Liver (tissue), 9 donors: Measurements from ENCODE around the gene RHEX. TPM values are rescaled to one million over a fixed set of nuclear protein-coding genes. Genes with fewer than 3 reads are reported as not detected.

ENCODE experiments used
- DNase-seq: peaks from one replicate; pipeline ENCODE4 v3.0.0-alpha.2; 2017; ENCODE audit warnings: low spot score
- H3K27ac ChIP-seq, 2 donors: one replicate each; pipeline ENCODE4 v1.7.0; 2013; ENCODE audit warnings: inconsistent platforms in 2 of 2, low read length in 2 of 2, control low read depth in 1 of 2, low read depth in 1 of 2, mild to moderate bottlenecking in 1 of 2
- H3K27me3 ChIP-seq, 4 donors: one replicate each; pipeline versions ENCODE4 v1.6.1 to v1.7.0; 2013; ENCODE audit warnings: low read length in 3 of 4, inconsistent platforms in 1 of 4, mild to moderate bottlenecking in 1 of 4, moderate library complexity in 1 of 4; ENCODE audit not compliant: control insufficient read depth in 4 of 4, insufficient read depth in 4 of 4
- H3K36me3 ChIP-seq, 4 donors: one replicate each; pipeline versions ENCODE4 v1.6.1 to v1.7.0; 2013; ENCODE audit warnings: low read length in 3 of 4, mild to moderate bottlenecking in 3 of 4, low read depth in 1 of 4, moderate library complexity in 1 of 4; ENCODE audit not compliant: control insufficient read depth in 4 of 4, insufficient read depth in 3 of 4
- H3K4me1 ChIP-seq, 4 donors: one replicate each; pipeline versions ENCODE4 v1.6.1 to v1.7.0; 2013; ENCODE audit warnings: low read length in 3 of 4, mild to moderate bottlenecking in 3 of 4, moderate library complexity in 1 of 4; ENCODE audit not compliant: control insufficient read depth in 4 of 4, insufficient read depth in 4 of 4
- H3K4me3 ChIP-seq, 3 donors: one replicate each; pipeline versions ENCODE4 v1.6.1 to v1.7.0; 2013; ENCODE audit warnings: low read length in 3 of 3, control low read depth in 1 of 3, low read depth in 1 of 3, mild to moderate bottlenecking in 1 of 3
- H3K9ac ChIP-seq, 2 donors: one replicate each; pipeline ENCODE4 v1.7.0; 2013; ENCODE audit warnings: low read length in 2 of 2, mild to moderate bottlenecking in 2 of 2, moderate library complexity in 2 of 2, control low read depth in 1 of 2, low read depth in 1 of 2
- H3K9me3 ChIP-seq, 4 donors: one replicate each; pipeline versions ENCODE4 v1.6.1 to v1.7.0; 2013; ENCODE audit warnings: low read length in 3 of 4; ENCODE audit not compliant: control insufficient read depth in 4 of 4
- ATF3 ChIP-seq: IDR thresholded peaks from 2 replicates; pipeline ENCODE4 v1.6.1; 2016; ENCODE audit warnings: antibody characterized with exemption
- CTCF ChIP-seq: fragments of 150-350 bp; IDR thresholded peaks from 2 replicates; pipeline ENCODE4 v1.5.1; 2017; ENCODE audit warnings: improper control_type of control experiment, low read depth, low read length; ENCODE audit not compliant: missing input control
- EGR1 ChIP-seq, 2 donors: IDR thresholded peaks; 2 replicates each; pipeline ENCODE4 v1.6.1; 2016 to 2018; ENCODE audit warnings: antibody characterized with exemption in 2 of 2, low read depth in 2 of 2
- FOXA1 ChIP-seq: IDR thresholded peaks from 2 replicates; pipeline ENCODE4 v1.6.1; 2016; ENCODE audit warnings: antibody characterized with exemption
- GABPA ChIP-seq, 2 donors: IDR thresholded peaks in 1 of 2; conservative IDR thresholded peaks in 1 of 2; 2 replicates each; pipeline ENCODE4 v1.6.1; 2016; ENCODE audit warnings: antibody characterized with exemption in 2 of 2, mild to moderate bottlenecking in 1 of 2, moderate library complexity in 1 of 2
- HNF4A ChIP-seq, 2 donors: conservative IDR thresholded peaks; 2 replicates each; pipeline ENCODE4 v1.6.1; 2016; ENCODE audit warnings: antibody characterized with exemption in 2 of 2, mild to moderate bottlenecking in 2 of 2
- HNF4G ChIP-seq: IDR thresholded peaks from 2 replicates; pipeline ENCODE4 v1.6.1; 2016; ENCODE audit warnings: antibody characterized with exemption
- MAX ChIP-seq: IDR thresholded peaks from 2 replicates; pipeline ENCODE4 v1.6.1; 2016; ENCODE audit warnings: antibody characterized with exemption
- NR2F2 ChIP-seq: IDR thresholded peaks from 2 replicates; pipeline ENCODE4 v1.6.1; 2016; ENCODE audit warnings: antibody characterized with exemption
- RAD21 ChIP-seq, 2 donors: IDR thresholded peaks; 2 replicates each; pipeline ENCODE4 v1.6.1; 2016; ENCODE audit warnings: antibody characterized with exemption in 2 of 2, mild to moderate bottlenecking in 2 of 2
- REST ChIP-seq: IDR thresholded peaks from 2 replicates; pipeline ENCODE4 v1.6.1; 2016; ENCODE audit warnings: antibody characterized with exemption, mild to moderate bottlenecking
- RXRA ChIP-seq, 2 donors: IDR thresholded peaks; 2 replicates each; pipeline ENCODE4 v1.6.1; 2017 to 2018; ENCODE audit warnings: antibody characterized with exemption in 2 of 2, mild to moderate bottlenecking in 1 of 2
- SP1 ChIP-seq: IDR thresholded peaks from 2 replicates; pipeline ENCODE4 v1.6.1; 2018; ENCODE audit warnings: antibody characterized with exemption, mild to moderate bottlenecking
- TAF1 ChIP-seq: conservative IDR thresholded peaks from 2 replicates; pipeline ENCODE4 v1.6.1; 2016; ENCODE audit warnings: antibody characterized with exemption, mild to moderate bottlenecking
- YY1 ChIP-seq: IDR thresholded peaks from 2 replicates; pipeline ENCODE4 v1.6.1; 2016; ENCODE audit warnings: antibody characterized with exemption, mild to moderate bottlenecking
- ZBTB33 ChIP-seq: IDR thresholded peaks from 2 replicates; pipeline ENCODE4 v1.6.1; 2016; ENCODE audit warnings: antibody characterized with exemption
- WGBS: extraction: QIAGEN DNeasy Blood & Tissue Kit; methylation state at CpG from one replicate; pipeline ENCODE4 v1.1.7; 2013; 5-methylcytosine and 5-hydroxymethylcytosine counted together
- polyA plus RNA-seq, 2 donors: library from polyadenylated mRNA; stranded (reverse) in 1 of 2; unstranded in 1 of 2; fragments of 200-250 nt in 1 of 2; fragments of >200 nt in 1 of 2; fragmentation: Nextera tagmentation in 1 of 2; extraction: Ambion mirVana in 1 of 2; gene quantifications; one replicate each; pipeline versions ENCODE4 v1.2.1 to v1.2.3, GENCODE V29; 2013 to 2015
- total RNA-seq, 2 donors: library from RNA; depleted of rRNA; stranded (reverse); fragments of >200 nt; gene quantifications; one replicate each; pipeline ENCODE4 v1.2.3, GENCODE V29; 2014
- donor health status: healthy.
- donor health status: healthy.
- donor health status: healthy.
- donor health status: healthy.
- donor health status: healthy.

RHEX gene
- total and polyA plus RNA-seq, 4 donors: 0.15 to 2.8 (median 0.47) TPM

GRCh38 chr1:206032380-206033140 is 20.4 kb upstream of the RHEX start:
- H3K9ac ChIP-seq: no peak overlapping the region

GRCh38 chr1:206035027-206035426 is 17.9 kb upstream of the RHEX start:
- Histone ChIP-seq H3K4me1 (peaks cover 0 to 7% (median under 1%) of the 10 kb centered on the region in 4 donors), H3K27ac (no peak overlapping the region), H3K9ac (no peak overlapping the region), H3K4me3 (no peak overlapping the region), H3K27me3 (no peaks in the 10 kb centered on the region), H3K36me3 (no peaks in the 10 kb centered on the region), H3K9me3 (no peaks in the 10 kb centered on the region)
- 57% methylated on average over 5 of the region's 5 CpGs for WGBS
- DNase-seq: no peak
- TF ChIP-seq GABPA (IDR thresholded peaks at IDR 0.05 in 1 of 2, conservative IDR thresholded peaks at IDR 0.05 in 1 of 2) (no peak), RXRA (IDR thresholded peaks at IDR 0.05) (no peak), MAX (no peak), RAD21 (IDR thresholded peaks at IDR 0.05) (no peak), ATF3 (no peak), ZBTB33 (no peak), SP1 (no peak), HNF4A (conservative IDR thresholded peaks at IDR 0.05) (no peak), NR2F2 (no peak)

More at GRCh38 chr1:206032380-206033140, 20.4 kb upstream of the RHEX start:
- peaks cover 0 to 21% (median 8%) of the 10 kb centered on the region in 4 donors for H3K4me1 ChIP-seq
- H3K36me3 ChIP-seq: no peaks in the 10 kb centered on the region
- no peaks in the 10 kb centered on the region for H3K9me3 ChIP-seq
- 83% methylated on average over 5 of the region's 5 CpGs for WGBS
- H3K27me3 ChIP-seq: no peaks in the 10 kb centered on the region
- no peak overlapping the region for H3K4me3 ChIP-seq
- no peak for DNase-seq
- TF ChIP-seq REST: no peak
- TF ChIP-seq EGR1 (IDR thresholded peaks at IDR 0.05; ENCODE audit: low read depth in 2 of 2): no peak
- no peak for TF ChIP-seq NR2F2
- no peak for TF ChIP-seq CTCF
- no peak for TF ChIP-seq MAX
- no peak for TF ChIP-seq HNF4G
- no peak for TF ChIP-seq YY1
- TF ChIP-seq SP1: no peak
- no peak for TF ChIP-seq TAF1
- no peak for TF ChIP-seq GABPA (IDR thresholded peaks at IDR 0.05 in 1 of 2, conservative IDR thresholded peaks at IDR 0.05 in 1 of 2)
- TF ChIP-seq RAD21 (IDR thresholded peaks at IDR 0.05): no peak
- no peak for TF ChIP-seq FOXA1
- H3K27ac ChIP-seq: no peak overlapping the region
